Liver (tissue), 3 donors: ENCODE data around the gene SEC24C.

Experiments used
- ATF3 ChIP-seq: IDR thresholded peaks from 2 replicates; pipeline ENCODE4 v1.6.1; 2016; ENCODE audit warnings: antibody characterized with exemption
- CTCF ChIP-seq: fragments of 150-350 bp; IDR thresholded peaks from 2 replicates; pipeline ENCODE4 v1.5.1; 2017; ENCODE audit warnings: improper control_type of control experiment, low read depth, low read length; ENCODE audit not compliant: missing input control
- EGR1 ChIP-seq, 2 donors: IDR thresholded peaks; 2 replicates each; pipeline ENCODE4 v1.6.1; 2016 to 2018; ENCODE audit warnings: antibody characterized with exemption in 2 of 2, low read depth in 2 of 2
- GABPA ChIP-seq, 2 donors: IDR thresholded peaks in 1 of 2; conservative IDR thresholded peaks in 1 of 2; 2 replicates each; pipeline ENCODE4 v1.6.1; 2016; ENCODE audit warnings: antibody characterized with exemption in 2 of 2, mild to moderate bottlenecking in 1 of 2, moderate library complexity in 1 of 2
- HNF4A ChIP-seq, 2 donors: conservative IDR thresholded peaks; 2 replicates each; pipeline ENCODE4 v1.6.1; 2016; ENCODE audit warnings: antibody characterized with exemption in 2 of 2, mild to moderate bottlenecking in 2 of 2
- MAX ChIP-seq: IDR thresholded peaks from 2 replicates; pipeline ENCODE4 v1.6.1; 2016; ENCODE audit warnings: antibody characterized with exemption
- RAD21 ChIP-seq, 2 donors: IDR thresholded peaks; 2 replicates each; pipeline ENCODE4 v1.6.1; 2016; ENCODE audit warnings: antibody characterized with exemption in 2 of 2, mild to moderate bottlenecking in 2 of 2
- REST ChIP-seq: IDR thresholded peaks from 2 replicates; pipeline ENCODE4 v1.6.1; 2016; ENCODE audit warnings: antibody characterized with exemption, mild to moderate bottlenecking
- SP1 ChIP-seq: IDR thresholded peaks from 2 replicates; pipeline ENCODE4 v1.6.1; 2018; ENCODE audit warnings: antibody characterized with exemption, mild to moderate bottlenecking
- TAF1 ChIP-seq: conservative IDR thresholded peaks from 2 replicates; pipeline ENCODE4 v1.6.1; 2016; ENCODE audit warnings: antibody characterized with exemption, mild to moderate bottlenecking
- donor health status: healthy.
- donor health status: healthy.

- no peak for TF ChIP-seq MAX
- TF ChIP-seq CTCF, result no peak
- no peak for TF ChIP-seq EGR1 (IDR thresholded peaks at IDR 0.05; ENCODE audit: low read depth in 2 of 2)
- no peak for TF ChIP-seq HNF4A (conservative IDR thresholded peaks at IDR 0.05)
- no peak for TF ChIP-seq GABPA (IDR thresholded peaks at IDR 0.05 in 1 of 2, conservative IDR thresholded peaks at IDR 0.05 in 1 of 2)
- TF ChIP-seq TAF1, result no peak
- no peak for TF ChIP-seq REST
- no peak for TF ChIP-seq ATF3
- TF ChIP-seq SP1, result no peak
- TF ChIP-seq RAD21 (IDR thresholded peaks at IDR 0.05), result no peak
Observed at GRCh38 chr10:73734028-73734720, 10.0 kb upstream of the SEC24C start.
